Left lung (tissue), 10 donors: ENCODE results near the gene DCHS1. TPM values are rescaled to one million over a fixed set of nuclear protein-coding genes. Genes with fewer than 3 reads are reported as not detected.
"Not testable (repeated sequence)": the region's sequence is repeated elsewhere in the genome, so short reads cannot be mapped to it uniquely, and the experiment has no call there.

Source experiments
- ATAC-seq: fragments of 200-7000 bp; cut with Tn5 transposase; one replicate; pipeline ENCODE4 v1.9.1; 2020; ENCODE audit warnings: moderate library complexity
- DNase-seq, 4 donors: peaks; one replicate each; pipeline ENCODE4 v3.0.0-alpha.2; 2013 to 2020
- H3K27ac ChIP-seq, 2 donors: fragments of 200-600 bp; sonication (generic) in 1 of 2; one replicate each; pipeline versions ENCODE4 v1.5.0 to v1.8.0; 2020 to 2021
- H3K27me3 ChIP-seq, 2 donors: fragments of 200-600 bp; sonication (generic) in 1 of 2; one replicate each; pipeline versions ENCODE4 v1.5.0 to v1.8.0; 2020 to 2021
- H3K36me3 ChIP-seq, 2 donors: fragments of 200-600 bp; sonication (generic) in 1 of 2; one replicate each; pipeline versions ENCODE4 v1.5.0 to v1.8.0; 2020 to 2021
- H3K4me1 ChIP-seq, 2 donors: fragments of 200-600 bp; one replicate each; pipeline ENCODE4 v1.8.0; 2021
- H3K4me3 ChIP-seq, 2 donors: fragments of 200-600 bp; sonication (generic) in 1 of 2; one replicate each; pipeline versions ENCODE4 v1.5.0 to v1.8.0; 2020 to 2021; ENCODE audit warnings: mild to moderate bottlenecking in 1 of 2
- H3K9me3 ChIP-seq, 2 donors: fragments of 200-600 bp; sonication (generic) in 1 of 2; one replicate each; pipeline versions ENCODE4 v1.5.0 to v1.8.0; 2020 to 2021
- CTCF ChIP-seq, 2 donors: fragments of 200-600 bp; sonication (generic) in 1 of 2; IDR thresholded peaks; one replicate each; pipeline versions ENCODE4 v1.5.0 to v1.8.0; 2021; ENCODE audit warnings: antibody characterized with exemption in 2 of 2
- intact Hi-C, 2 donors: fragments of 100-400 bp; cut with DNase I; formaldehyde crosslinking; loops; one replicate each; pipeline versions ENCODE4 v1.11.2 to v1.14.2; 2022
- polyA plus RNA-seq, 6 donors: library from polyadenylated mRNA; unstranded; fragments of 120-200 nt; gene quantifications; one replicate each; pipeline ENCODE4 v1.2.1, GENCODE V29; 2013; ENCODE audit not compliant: insufficient read length in 6 of 6
- total RNA-seq, 2 donors: library from RNA; stranded (reverse); fragmentation: NEBNext Ultra II Directional; extraction: Animal tissue kit (Norgen Biotek cat#: 25700); gene quantifications; one replicate each; pipeline ENCODE4 v1.2.1, GENCODE V29; 2021
- donor health status: DM: no; HTN: yes; CAD: no.
- donor health status: DM: no; HTN: no; CAD: no.

DCHS1 gene
- total and polyA plus RNA-seq, 8 donors: 15.4 to 49.5 (median 35.9) TPM

GRCh38 chr11:6686006-6686405 lies 30.4 kb upstream of the DCHS1 start:
- H3K4me3 ChIP-seq: no peak overlapping the region
- no peak for ATAC-seq
- H3K27ac ChIP-seq: no peak overlapping the region
- intact Hi-C loops: no loop called here
- no peak for DNase-seq
- no peaks in the 10 kb centered on the region for H3K27me3 ChIP-seq
- H3K4me1 ChIP-seq: peaks cover 13 to 24% of the 10 kb centered on the region in 2 donors
- no peaks in the 10 kb centered on the region for H3K9me3 ChIP-seq
- peaks cover 0 to 9% of the 10 kb centered on the region in 2 donors for H3K36me3 ChIP-seq
- no peak for TF ChIP-seq CTCF (IDR thresholded peaks at IDR 0.05)

GRCh38 chr11:6684068-6684467 lies 28.5 kb upstream of the DCHS1 start:
- ATAC-seq, H3K27me3 ChIP-seq, intact Hi-C loops, H3K9me3 ChIP-seq: not testable (repeated sequence)
- peak overlapping the region in 1 of 2 donors; percentile 92 for H3K4me3 ChIP-seq
- peaks cover 0 to 20% of the 10 kb centered on the region in 2 donors for H3K36me3 ChIP-seq
- peak overlapping the region; percentile 90 to 96 for H3K27ac ChIP-seq
- H3K4me1 ChIP-seq: peaks cover 13 to 28% of the 10 kb centered on the region in 2 donors
- DNase-seq: peak in 2 of 4 donors; percentile 24 to 54

GRCh38 chr11:6682936-6683861 lies 27.6 kb upstream of the DCHS1 start, which contains the start of gene MRPL17:
MRPL17 (minus strand) TSS chr11:6683340; CDS start chr11:6683296, 44 bp downstream.
- peak within 1 kb of the TSS; percentile 87 to 92 for H3K4me3 ChIP-seq
- TF ChIP-seq CTCF (IDR thresholded peaks at IDR 0.05): peak; percentile 83 to 90
- H3K9me3 ChIP-seq: no peaks in the 10 kb centered on the region
- DNase-seq: peak; percentile 99 to 100 (median 100)
- H3K36me3 ChIP-seq: peaks cover 0 to 20% of the 10 kb centered on the region in 2 donors
- intact Hi-C loops: no loop called here
- peaks cover 13 to 28% of the 10 kb centered on the region in 2 donors for H3K4me1 ChIP-seq
- no peaks in the 10 kb centered on the region for H3K27me3 ChIP-seq
- peak; percentile 99 for ATAC-seq
- peak within 1 kb of the TSS; percentile 90 to 96 for H3K27ac ChIP-seq

- peak overlapping the region; percentile 87 to 92 for H3K4me3 ChIP-seq
- no peaks in the 10 kb centered on the region for H3K27me3 ChIP-seq
- H3K4me1 ChIP-seq: peaks cover 13 to 28% of the 10 kb centered on the region in 2 donors
- no peak for TF ChIP-seq CTCF (IDR thresholded peaks at IDR 0.05)
- DNase-seq (no peak), ATAC-seq (peak; percentile 4)
- no peaks in the 10 kb centered on the region for H3K9me3 ChIP-seq
- H3K27ac ChIP-seq: peak overlapping the region; percentile 90 to 96
- intact Hi-C loops: no loop called here
- peaks cover 0 to 20% of the 10 kb centered on the region in 2 donors for H3K36me3 ChIP-seq
Observed at GRCh38 chr11:6682591-6682935, 27.0 kb upstream of the DCHS1 start.

- no peak for TF ChIP-seq CTCF (IDR thresholded peaks at IDR 0.05)
- Histone ChIP-seq H3K36me3 (peaks cover 0 to 20% of the 10 kb centered on the region in 2 donors), H3K9me3 (no peaks in the 10 kb centered on the region), H3K27me3 (no peaks in the 10 kb centered on the region), H3K4me1 (peaks cover 13 to 28% of the 10 kb centered on the region in 2 donors), H3K4me3 (peak overlapping the region; percentile 87 to 92), H3K27ac (peak overlapping the region in 1 of 2 donors; percentile 96)
- ATAC-seq: no peak
- no peak for DNase-seq
- intact Hi-C loops: no loop called here
Observed at GRCh38 chr11:6681949-6682348, 26.3 kb upstream of the DCHS1 start.
